ENCODE measurements around the gene ASCL4.
A peak's percentile ranks its signal among the peaks of the same experiment; 100 is the strongest.

Gene ASCL4

DNA sequence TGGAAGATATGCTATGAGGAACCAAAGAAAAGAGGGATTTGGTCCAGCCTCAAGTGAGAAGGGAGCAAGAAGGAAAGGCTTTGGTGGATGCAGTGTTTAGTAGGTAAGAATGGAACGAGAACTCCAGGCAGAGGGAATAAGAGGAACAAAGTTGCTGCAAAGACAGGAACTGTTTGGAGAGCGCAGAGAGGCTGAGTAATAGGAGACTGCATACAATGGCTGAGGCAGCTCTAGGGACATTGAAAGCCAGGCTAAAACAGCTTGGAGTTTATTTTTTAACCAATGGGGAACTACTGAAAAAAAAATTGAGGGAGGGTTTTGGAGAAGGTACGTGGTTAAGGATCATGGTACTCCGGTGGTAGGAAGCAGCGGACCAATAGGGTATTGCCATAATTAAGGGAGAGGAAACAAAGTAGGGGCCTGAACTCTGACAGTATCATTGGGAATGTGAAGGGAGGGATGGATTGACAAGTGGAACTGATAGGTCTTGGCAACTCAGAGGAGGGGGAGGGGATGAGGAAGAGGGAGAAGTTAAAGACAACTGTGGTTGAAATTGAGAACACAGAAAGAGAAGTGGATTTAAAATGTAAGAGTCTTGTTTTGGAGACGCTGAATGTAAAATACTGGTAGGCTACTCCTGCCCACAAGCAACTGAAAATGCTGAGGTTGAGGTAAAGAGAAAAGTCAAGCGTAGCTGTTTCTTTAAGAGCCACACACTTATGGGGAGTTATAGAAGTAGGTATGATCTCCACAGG lies 4.8 kb downstream of the ASCL4 start:
- DNase-seq: no peak

DNA sequence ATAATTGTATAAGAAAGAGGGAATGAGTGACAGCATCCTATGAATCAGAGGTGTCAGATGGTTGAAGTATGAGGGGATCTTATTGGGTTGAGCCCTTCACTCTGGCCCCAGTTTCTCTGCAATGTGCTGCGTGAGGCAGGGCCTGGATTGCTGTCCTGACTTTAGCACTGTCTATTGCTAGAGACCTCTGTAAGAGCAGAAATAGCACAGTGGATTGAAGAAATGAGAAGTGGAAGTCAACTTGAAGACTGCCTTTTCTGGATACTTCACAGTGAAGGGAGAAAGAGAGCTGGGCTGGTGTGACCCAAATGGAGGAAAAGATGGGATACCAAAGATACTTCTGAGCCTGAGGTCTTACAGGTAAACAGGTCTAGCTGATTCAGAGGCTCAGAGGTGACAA lies 5.8 kb downstream of the ASCL4 start:
- DNase-seq: no peak

DNA sequence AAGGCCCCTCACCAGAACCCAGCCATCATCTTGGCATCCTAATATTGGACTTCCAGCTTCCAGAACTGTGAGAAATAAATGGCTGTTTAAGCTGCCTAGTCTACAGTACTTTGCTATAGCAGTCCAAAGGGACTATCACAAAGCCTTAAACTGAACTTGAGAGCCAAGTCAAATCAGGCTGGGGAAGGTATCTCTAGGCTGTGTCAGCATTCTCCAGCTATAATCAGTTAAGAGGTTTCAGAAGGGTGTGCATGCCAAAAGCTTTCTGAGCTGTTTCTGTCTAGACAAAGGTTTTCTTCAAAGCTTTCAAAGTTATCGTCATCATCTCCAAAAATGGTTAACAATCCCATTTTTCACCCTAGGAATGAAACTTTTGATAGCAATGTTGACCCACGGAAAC lies 7.6 kb downstream of the ASCL4 start:
- DNase-seq: no peak

DNA sequence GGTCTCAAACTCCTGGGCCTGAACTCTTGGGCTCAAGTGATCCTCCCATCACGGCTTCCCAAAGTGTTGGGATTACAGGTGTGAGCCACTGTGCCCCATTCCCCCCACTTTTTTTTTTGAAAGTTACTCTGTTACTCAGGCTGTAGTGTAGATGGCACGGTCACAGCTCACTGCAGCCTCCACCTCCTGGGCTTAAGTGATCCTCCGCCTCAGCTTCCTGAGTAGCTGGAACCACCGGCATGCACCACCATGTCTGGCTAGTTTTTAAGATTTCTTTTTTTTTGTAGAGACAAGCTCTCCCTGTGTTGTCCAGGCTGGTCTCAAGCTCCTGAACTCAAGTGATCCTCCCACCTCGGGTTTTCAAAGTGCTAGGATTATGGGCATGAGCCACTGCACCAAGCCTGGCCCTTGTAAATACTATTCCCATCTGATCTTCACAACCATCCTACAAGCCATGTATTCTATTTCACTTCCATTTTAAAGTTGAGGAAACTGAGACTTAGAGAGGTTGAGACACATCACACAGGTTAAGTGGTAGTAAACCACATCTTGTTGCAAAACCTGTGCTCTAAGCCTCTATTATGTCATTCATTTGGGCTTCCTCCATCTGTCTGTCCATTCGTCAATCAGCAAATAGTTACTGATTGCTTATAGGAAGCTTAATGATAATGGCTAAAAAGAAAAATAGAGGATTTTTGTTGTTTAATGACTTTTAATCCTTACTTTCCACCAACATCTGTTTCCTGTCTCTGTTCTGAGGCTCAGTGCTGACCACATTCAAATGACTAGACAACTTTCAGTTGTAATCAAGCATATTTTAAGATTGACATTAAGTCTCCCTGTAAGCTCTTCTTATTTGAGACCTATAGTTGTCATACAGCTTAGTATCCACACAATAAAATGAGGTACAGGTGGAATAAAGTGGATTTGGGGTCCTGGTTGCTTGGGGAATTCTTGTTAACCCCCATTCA lies 9.2 kb downstream of the ASCL4 start:
- no peak for DNase-seq

DNA sequence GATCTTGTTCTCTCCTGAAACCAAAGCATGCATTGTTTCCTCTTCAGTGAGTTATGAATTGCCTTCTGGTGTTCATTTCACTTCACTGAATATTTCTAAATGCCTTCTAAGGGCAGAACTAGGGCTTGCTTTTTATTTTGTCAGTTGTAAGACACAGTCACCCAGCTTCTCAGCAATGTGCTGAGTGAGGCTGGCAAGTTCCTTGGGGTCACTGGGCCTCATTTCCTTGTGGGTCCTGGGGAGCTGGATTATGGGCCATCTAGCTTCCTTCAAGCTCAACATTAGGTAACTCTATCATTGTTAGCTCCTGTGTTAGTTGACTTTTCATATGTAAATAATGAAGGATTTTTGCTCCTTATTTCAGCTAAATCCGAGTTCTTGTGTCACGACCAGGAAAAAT lies 13.8 kb downstream of the ASCL4 start:
- DNase-seq: peak; percentile 27

DNA sequence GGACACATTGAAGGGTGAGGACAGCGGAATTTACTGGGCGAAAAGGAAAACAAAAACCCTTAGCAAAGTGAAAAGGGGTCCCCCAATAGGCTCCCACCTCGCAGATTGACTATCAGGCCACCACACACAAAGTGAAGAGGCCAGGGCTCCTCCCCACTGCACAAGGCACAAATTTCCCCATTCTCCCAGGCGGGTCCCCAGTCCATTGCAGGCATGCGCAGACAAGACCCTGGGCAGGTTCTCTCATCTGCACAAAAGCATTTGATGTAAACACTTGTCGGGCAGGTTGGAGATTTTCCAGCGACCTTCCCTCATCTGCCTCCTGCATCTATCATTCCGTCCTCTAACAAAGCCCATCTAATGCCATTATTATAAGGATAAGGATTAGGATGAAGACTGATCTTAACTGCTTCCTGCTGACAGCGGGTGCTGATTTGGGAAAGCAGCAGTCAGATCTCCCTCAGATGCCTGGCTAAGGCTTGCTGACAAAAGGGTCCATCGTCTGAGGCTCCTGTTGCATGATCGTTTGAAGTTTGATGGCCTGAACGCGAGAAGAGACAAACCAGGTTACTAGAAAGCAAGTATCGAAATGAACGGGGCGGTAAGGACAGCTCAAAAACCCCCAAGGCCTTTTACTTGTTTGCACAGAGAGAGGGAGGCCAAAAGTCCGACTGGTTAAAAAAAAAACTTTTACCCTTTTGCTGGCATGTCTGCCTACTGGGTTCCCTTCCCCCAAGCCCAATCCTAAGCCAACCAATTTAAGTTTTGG lies 14.4 kb downstream of the ASCL4 start:
- DNase-seq: peak; percentile 4

DNA sequence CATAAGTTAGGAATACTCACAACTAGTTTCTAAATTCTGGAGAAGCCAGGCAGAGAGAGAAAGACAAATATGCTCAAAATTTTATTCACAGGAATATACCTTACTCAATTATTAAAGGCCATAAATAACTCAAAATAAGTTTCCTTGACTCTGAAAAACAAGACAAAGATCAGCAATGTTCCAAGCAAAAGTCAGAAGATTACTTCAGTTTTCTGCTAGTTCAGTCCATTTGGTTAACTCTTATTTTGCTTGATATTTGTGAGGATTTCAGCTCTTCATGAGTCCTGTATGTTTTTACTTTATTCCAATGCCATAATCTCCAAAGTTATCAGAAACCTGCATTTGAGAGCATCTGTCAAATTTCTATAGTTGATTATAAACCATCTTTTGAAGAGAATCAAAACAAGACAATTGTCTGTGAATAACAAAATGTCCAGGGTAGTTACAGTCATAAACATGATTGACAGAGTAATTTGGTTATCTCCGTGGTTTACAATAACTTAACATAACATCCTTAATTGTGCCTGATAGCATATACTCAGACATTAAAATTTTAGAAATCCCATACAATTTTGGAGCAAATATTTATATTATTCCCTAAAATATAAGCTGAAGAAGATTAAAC lies 17.1 kb downstream of the ASCL4 start:
- no peak for DNase-seq

DNA sequence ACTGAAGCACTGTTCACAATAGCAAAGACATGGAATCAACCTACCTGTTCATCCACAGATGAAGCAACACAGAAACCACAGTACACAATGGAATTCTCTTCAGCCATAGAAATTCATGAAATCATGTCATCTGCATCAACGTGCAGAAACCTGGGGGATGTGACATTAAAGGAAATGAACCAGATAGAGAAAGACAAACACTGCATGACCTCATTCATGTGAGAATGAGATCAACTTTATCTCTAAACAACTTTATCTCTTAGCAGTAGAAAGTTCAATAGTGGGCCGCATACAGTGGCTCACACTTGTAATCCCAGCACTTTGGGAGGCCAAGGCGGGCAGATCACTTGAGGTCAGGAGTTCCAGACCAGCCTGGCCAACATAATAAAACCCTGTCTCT lies 19.9 kb downstream of the ASCL4 start:
- DNase-seq: no peak

DNA sequence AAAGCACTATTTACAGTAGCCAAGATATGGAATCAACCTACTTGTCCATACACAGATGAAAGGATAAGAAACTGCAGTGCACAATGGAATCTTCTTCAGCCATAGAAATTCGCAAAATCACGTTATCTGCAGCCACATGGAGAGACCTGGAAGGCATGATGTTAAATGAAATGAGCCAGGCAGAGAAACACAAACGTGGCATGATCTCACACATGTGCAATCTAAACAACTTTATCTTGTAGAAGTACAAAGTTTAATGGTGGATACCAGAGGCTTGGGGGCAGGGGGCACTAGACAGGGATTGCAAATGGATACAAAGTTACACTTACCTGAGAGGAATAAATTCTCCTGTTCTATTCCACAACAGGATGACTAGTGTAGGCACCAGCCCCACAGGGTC lies 24.1 kb downstream of the ASCL4 start:
- DNase-seq: no peak

DNA sequence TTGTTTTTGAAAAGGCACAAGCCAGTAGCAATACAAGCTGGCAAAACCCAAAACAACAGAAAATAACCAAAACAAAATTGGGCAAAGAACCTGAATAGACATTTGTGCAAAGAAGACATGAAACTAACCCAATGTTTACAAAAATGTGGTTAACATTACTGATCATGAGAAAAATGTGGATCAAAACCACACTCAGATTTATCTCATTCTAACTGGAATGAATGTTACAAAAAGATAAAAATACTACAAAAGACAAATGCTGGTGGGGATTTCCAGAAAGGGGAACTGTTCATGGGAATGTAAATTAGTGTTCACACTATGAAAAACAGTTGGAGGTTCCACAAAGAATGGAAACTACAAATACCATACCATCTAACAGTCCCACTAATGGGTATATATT lies 26.6 kb downstream of the ASCL4 start:
- DNase-seq: no peak

DNA sequence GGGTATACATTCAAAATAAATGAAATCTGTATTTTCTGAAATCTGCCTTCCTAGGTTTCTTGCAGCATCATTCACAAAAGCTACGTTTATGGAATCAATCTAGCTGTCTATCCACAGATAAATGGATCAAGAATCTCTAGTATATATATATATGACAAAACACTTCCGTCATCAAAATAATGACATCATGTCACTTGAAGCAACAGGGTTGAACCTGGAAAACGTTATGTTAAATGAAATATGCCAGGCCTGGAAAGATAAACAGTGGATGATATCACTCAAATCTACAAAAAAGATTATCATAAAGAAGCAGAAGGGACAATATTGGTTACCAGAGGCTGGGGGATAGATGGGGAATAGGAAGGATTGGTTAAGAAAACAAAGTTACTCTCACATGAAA lies 28.6 kb downstream of the ASCL4 start:
- no peak for DNase-seq

DNA sequence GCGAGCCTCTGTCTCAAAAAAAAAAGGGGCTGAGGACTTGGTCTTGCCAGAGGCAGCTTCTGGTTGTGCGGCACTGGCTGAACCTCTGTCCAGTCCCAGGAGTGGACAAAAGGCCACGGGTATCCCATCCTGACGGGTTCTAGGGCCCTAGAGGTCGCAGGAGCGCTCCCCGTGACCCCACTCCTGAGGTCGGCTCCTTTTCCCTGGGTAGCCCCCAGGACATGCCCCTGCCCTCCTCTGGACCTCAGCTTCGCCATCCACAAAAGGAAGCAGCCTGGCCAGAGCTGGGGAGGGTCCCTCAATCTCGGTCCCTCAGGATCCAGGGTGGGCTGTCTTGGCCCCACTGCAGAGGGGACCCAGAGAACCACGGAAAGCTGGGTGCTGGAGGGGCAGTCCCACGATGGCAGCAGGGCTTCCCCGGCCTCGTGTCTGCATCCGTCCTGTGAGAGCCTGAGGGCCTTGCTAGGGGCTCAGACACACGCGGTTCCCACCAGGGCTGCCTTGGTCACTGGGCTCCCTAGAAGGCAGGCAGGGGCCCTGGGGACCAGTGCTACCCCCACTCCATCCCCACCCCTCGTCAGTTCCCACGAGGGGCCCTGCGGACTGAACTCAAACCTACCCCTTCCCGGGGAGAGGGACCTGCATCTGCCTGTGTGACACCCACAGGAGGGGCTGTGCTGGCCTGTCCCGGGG lies 31.1 kb downstream of the ASCL4 start:
- DNase-seq: no peak

DNA sequence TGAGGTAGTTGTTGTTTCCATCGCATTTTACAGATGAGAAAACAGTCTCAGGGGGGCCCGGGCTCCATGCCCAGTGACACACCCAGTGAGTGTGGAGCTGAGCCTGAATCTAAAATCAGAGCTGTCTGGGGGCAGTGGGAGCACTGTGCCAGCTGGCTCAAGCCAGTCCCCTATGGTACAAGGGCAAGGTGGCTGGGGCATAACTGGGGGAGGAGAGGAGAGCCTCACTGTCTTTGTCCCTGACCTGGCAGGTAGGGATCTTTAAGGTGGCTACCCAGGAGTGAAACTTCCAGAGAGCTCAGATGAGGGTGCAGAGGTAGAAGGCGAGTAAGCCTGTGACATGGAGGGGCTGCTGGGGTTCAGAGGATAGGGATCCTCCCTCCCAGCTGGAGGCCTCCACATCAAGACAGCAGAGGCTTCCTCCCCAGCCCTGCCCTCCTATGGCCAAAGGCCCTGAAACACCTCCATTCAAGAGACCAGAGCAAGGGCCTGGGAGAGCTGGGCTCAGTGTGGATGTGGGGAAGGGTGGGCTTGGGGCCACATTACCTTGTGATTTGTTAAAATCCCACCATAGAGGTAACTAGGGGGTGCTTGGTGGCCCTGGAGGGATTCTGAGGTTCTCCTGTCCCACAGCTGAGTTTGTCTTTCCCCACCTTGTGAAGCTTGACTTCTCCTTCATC lies 33.1 kb downstream of the ASCL4 start:
- no peak for DNase-seq

DNA sequence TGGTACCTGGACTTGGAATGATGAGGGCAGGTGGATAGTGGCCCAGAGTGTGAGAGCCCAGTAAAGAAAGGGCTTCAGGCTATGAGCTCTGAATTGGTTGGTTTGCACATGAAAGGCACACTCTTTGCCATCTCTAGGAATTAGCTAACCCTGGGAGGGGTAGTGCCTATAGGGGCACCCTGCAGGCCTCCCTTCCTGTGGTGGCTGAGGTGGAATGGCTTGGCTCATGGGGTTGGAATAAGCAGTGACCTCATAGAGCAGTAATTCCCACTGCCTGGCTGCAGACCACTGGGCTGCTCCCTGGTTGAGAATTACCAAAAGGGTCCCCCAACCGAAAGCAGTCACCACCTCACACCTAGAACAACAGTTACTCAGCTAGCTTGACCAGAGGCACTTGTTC lies 42.7 kb downstream of the ASCL4 start:
- no peak for DNase-seq

DNA sequence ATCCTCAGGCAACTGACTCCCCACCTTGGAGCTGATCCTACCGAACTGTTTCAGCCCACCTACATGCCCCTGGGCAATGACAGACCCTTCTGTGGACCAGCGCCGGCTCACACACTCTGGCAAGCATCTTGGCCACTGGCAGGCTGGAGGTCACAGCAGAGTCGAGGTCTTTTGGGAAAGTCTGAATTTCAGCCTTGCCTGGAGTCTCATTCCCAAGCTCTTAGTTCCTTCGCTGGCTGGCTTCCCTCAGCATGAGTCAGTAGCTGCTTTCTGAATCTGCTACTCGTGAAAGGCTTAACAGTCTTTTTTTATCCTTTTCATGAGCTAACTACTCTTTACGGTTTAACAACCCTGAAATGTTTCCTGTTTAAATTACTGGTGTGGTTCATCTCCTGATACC lies 44.5 kb downstream of the ASCL4 start:
- no peak for DNase-seq

DNA sequence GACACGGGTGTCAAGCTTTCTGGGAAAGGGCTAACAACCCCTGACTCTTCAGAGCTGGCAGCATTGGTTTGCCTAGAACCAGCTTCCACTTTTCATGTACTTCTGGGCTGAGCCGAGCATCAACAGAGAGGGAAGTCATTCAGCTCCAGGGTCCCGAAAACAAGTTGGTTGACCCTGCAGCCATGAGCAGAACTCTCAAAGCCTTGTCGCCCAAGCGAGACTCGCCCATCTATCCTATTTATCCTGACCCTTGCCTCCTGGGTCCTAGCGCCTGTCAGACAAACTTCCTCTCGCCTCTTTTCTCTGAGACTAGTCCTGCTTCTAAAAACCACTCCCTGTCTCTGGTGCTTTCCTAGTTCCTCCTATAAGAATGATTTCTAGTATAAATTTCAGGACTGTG lies 47.9 kb downstream of the ASCL4 start:
- no peak for DNase-seq

Data from NCI-H2171 (cell line).